ENCODE data around the gene USP34. TPM values are rescaled to one million over a fixed set of nuclear protein-coding genes. Genes with fewer than 3 reads are reported as not detected.
A peak's percentile ranks its signal among the peaks of the same experiment; 100 is the strongest.
"Not testable (repeated sequence)": the region's sequence is repeated elsewhere in the genome, so short reads cannot be mapped to it uniquely, and the experiment has no call there.

Gene USP34
- total RNA-seq, 6 experiments from 2014 or later = 50.3 to 65.4 (median 58.5) TPM

DNA sequence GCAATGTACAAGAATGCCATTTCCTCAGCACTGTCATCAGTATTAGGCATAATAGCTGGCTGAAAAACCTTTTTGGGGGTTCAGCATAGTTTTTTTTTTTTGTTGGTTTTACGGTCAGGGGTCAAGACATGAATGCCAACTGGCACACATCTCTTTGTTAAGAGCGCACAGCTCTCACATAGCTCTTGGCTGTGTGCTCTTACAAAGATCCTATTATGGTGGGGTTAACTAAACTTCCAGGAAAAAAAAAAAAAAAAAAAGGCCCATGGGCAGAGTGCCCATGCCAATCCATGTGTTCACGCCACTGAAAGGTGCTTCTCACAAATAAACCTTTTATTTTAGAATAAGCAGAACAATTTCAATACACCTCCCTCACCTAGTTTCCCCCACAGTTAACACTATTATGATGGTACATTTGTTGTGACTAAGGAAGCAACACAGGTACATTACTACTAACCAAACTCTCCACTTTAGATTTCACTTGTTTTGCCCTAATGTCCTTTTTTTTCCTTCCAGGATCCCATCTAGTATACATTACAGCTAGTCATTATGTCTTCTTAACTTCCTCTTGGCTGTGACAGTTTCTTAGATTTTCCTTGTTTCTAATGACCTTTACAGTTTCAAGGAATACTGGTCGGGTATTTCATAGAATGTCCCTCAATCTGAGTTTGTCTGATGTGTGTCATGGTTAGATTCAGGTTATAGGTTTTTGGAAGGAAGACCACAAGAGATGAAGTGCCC, 252.6 kb downstream of the USP34 start:
- Mint-ChIP-seq H3K36me3 (ENCODE audit: low read depth) (peaks cover 35% of the 10 kb centered on the region), H3K9me3 (no peaks in the 10 kb centered on the region), H3K27me3 (ENCODE audit: insufficient read depth) (peaks cover 3% of the 10 kb centered on the region; the same call in 1 of the 2 replicates), H3K4me1 (ENCODE audit: low read depth) (peaks cover 31% of the 10 kb centered on the region), H3K27ac (peak overlapping the region; percentile 25; the same call in 1 of the 2 replicates), H3K4me3 (no peak overlapping the region)
- TF ChIP-seq, protein P1, sequence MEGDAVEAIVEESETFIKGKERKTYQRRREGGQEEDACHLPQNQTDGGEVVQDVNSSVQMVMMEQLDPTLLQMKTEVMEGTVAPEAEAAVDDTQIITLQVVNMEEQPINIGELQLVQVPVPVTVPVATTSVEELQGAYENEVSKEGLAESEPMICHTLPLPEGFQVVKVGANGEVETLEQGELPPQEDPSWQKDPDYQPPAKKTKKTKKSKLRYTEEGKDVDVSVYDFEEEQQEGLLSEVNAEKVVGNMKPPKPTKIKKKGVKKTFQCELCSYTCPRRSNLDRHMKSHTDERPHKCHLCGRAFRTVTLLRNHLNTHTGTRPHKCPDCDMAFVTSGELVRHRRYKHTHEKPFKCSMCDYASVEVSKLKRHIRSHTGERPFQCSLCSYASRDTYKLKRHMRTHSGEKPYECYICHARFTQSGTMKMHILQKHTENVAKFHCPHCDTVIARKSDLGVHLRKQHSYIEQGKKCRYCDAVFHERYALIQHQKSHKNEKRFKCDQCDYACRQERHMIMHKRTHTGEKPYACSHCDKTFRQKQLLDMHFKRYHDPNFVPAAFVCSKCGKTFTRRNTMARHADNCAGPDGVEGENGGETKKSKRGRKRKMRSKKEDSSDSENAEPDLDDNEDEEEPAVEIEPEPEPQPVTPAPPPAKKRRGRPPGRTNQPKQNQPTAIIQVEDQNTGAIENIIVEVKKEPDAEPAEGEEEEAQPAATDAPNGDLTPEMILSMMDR (IDR thresholded peaks at IDR 0.05) = no peak
- no peak for DNase-seq

DNA sequence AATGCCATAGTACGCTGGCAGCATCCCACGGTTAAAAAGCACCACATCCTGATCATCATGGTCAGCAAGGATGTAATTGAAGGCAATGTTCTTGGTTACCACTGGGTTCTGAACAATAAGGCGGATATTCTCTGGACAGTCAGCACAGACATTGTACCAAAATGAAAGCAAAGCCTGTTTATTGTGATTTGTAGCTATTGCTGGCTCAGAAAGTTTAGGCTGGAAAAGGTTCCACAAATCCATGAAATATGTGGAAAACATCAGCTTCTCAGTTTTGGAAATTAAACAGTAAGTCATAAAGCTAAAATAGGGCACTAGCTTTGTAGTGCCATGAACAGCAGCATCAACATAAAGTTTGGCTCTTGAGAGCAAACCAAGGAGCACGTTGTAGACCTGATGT, 256.7 kb downstream of the USP34 start:
- H3K9me3 Mint-ChIP-seq = no peaks in the 10 kb centered on the region
- TF ChIP-seq, protein P1 (IDR thresholded peaks at IDR 0.05) = no peak
- peaks cover 39% of the 10 kb centered on the region for H3K36me3 Mint-ChIP-seq (ENCODE audit: low read depth)
- no peak overlapping the region for H3K4me3 Mint-ChIP-seq
- H3K27ac Mint-ChIP-seq = no peak overlapping the region
- no peak for DNase-seq
- peaks cover 2% of the 10 kb centered on the region; the same call in 1 of the 2 replicates for H3K27me3 Mint-ChIP-seq (ENCODE audit: insufficient read depth)
- peaks cover 28% of the 10 kb centered on the region for H3K4me1 Mint-ChIP-seq (ENCODE audit: low read depth)

DNA sequence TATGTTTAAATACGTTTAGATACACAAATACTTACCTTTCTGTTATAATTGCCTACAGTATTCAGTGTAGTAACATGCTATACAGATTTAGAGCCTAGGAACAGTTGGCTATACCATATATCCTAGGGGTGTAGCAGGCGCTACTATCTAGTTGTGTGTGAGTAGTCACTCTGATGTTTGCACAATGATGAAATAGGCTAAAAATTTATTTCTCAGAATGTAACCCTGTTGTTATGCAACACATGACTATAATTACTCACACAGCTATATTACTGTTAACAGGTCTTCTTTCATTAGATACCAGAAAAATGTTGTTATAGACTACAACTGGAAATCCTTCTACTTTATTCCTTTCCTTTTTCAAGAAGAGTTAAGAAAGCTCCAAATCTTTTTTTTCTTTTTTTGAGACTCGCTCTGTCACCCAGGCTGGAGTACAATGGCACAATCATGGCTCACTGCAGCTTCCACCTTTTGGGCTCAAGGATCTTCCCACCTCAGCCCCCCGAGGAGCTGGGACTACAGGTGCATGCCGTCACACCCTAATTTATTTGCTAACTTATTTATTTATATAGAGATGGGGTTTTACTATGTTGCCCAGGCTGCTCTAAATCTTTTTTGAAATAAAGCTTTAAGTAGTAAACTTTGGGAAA, 260.4 kb downstream of the USP34 start:
- DNase-seq = peak; percentile 75
- Mint-ChIP-seq H3K9me3 (no peaks in the 10 kb centered on the region), H3K4me3 (no peak overlapping the region), H3K27me3 (ENCODE audit: insufficient read depth) (no peaks in the 10 kb centered on the region), H3K4me1 (ENCODE audit: low read depth) (peaks cover 18% of the 10 kb centered on the region), H3K27ac (peak overlapping the region; percentile 49; the same call in 1 of the 2 replicates), H3K36me3 (ENCODE audit: low read depth) (peaks cover 30% of the 10 kb centered on the region)
- TF ChIP-seq, protein P1 (IDR thresholded peaks at IDR 0.05) = no peak

DNA sequence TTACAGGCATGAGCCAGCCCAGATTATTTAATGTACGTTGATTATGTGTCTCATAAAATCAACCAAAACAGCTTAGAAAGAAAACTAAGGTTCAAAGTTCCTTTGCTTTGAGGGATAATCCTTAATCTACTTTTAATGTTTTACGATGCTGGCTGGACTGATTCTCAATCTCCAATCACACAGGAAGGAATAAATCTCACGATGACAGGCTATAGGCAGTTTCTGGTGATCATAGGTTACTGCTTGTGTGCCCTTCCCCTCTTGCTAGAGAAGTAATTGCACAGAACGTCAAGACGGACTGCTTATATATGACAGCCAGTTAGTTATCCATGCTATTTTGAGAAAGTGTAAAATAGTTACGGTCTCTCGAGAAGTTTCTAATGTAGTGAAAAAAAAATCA, 265.8 kb downstream of the USP34 start:
- no peak for DNase-seq
- Mint-ChIP-seq H3K27me3 (ENCODE audit: insufficient read depth) (no peaks in the 10 kb centered on the region; the same call in 1 of the 2 replicates), H3K4me3 (no peak overlapping the region), H3K27ac (no peak overlapping the region), H3K36me3 (ENCODE audit: low read depth) (peaks cover 45% of the 10 kb centered on the region), H3K9me3 (no peaks in the 10 kb centered on the region), H3K4me1 (ENCODE audit: low read depth) (peaks cover 2% of the 10 kb centered on the region)
- TF ChIP-seq, protein P1 (IDR thresholded peaks at IDR 0.05) = no peak

DNA sequence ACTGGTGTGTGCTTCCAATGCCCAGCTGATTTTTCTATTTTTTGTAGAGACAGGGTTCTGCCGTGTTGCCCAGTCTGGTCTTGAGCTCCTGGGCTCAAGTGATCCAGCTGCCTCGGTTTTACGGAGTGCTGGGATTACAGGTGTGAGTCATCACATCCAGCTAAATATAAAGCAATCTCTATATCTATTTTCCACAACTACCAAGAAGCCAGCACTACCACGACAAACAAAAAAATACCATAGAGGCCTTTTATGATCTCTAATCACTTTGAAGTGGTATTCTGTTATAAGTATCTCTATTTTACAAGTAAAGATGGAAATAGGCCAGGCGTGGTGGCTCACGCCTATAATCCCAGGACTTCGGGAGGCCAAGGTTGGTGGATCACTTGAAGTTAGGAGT, 274.2 kb downstream of the USP34 start:
- H3K27ac Mint-ChIP-seq = no peak overlapping the region
- no peak for DNase-seq
- TF ChIP-seq, protein P1 (IDR thresholded peaks at IDR 0.05) = no peak
- no peak overlapping the region; the same call in 1 of the 2 replicates for H3K4me3 Mint-ChIP-seq
- peaks cover 20% of the 10 kb centered on the region for H3K36me3 Mint-ChIP-seq (ENCODE audit: low read depth)
- H3K4me1 Mint-ChIP-seq (ENCODE audit: low read depth) = no peaks in the 10 kb centered on the region
- H3K9me3 Mint-ChIP-seq = no peaks in the 10 kb centered on the region
- peaks cover 3% of the 10 kb centered on the region for H3K27me3 Mint-ChIP-seq (ENCODE audit: insufficient read depth)

DNA sequence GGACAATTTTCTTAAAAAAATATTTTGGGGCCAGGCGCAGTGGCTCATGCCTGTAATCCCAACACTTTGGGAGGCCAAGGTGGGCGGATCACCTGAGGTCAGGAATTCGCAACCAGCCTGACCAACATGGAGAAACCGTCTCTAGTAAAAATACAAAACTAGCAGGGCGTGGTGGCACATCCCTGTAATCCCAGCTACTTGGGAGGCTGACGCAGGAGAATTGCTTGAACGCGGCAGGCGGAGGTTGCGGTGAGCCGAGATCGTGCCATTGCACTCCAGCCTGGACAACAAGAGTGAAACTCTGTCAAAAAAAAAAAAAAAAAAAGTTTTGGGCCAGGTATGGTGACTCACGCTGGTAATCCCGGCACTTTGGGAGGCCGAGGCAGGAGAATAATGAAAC, 276.2 kb downstream of the USP34 start:
- not testable (repeated sequence) for H3K9me3 Mint-ChIP-seq; H3K27me3 Mint-ChIP-seq (ENCODE audit: insufficient read depth); DNase-seq; H3K27ac Mint-ChIP-seq; H3K4me3 Mint-ChIP-seq; H3K4me1 Mint-ChIP-seq (ENCODE audit: low read depth)
- peaks cover 20% of the 10 kb centered on the region for H3K36me3 Mint-ChIP-seq (ENCODE audit: low read depth)

All from HFFc6 (cell line).